Cardiac fibroblast (primary cell): ENCODE data around the gene GALR3.
"Not testable (repeated sequence)": the region's sequence is repeated elsewhere in the genome, so short reads cannot be mapped to it uniquely, and the experiment has no call there.

Experiments used
- DNase-seq, 2 donors: peaks; one replicate each; pipeline versions ENCODE4 v3.0.0 to v3.0.0-alpha.2; 2010; ENCODE audit warnings: low read depth in 2 of 2
- H3K4me3 ChIP-seq, 2 donors: replicated peaks in 1 of 2; 1 replicate in 1 of 2; 2 replicates in 1 of 2; pipeline ENCODE4 v1.5.1; 2011; ENCODE audit warnings: low read depth in 2 of 2, low read length in 2 of 2, mild to moderate bottlenecking in 2 of 2, moderate library complexity in 1 of 2
- CTCF ChIP-seq: IDR thresholded peaks from one replicate; pipeline ENCODE4 v1.5.1; 2011; ENCODE audit warnings: low read depth, mild to moderate bottlenecking, low read length, inconsistent platforms

The GALR3 gene

GRCh38 chr22:37796079-37796478 lies 27.1 kb upstream of the GALR3 start:
- TF ChIP-seq CTCF = no peak
- DNase-seq = no peak
- H3K4me3 ChIP-seq = no peak overlapping the region

GRCh38 chr22:37797259-37797658 lies 25.9 kb upstream of the GALR3 start:
- not testable (repeated sequence) for H3K4me3 ChIP-seq, DNase-seq

GRCh38 chr22:37797874-37798500 lies 25.2 kb upstream of the GALR3 start:
- no peak for TF ChIP-seq CTCF
- no peak overlapping the region for H3K4me3 ChIP-seq
- no peak for DNase-seq

- not testable (repeated sequence) for DNase-seq, H3K4me3 ChIP-seq
Measured at GRCh38 chr22:37799979-37800378, 23.2 kb upstream of the GALR3 start.

- DNase-seq = no peak
- H3K4me3 ChIP-seq = peak overlapping the region; percentile 55 to 56
- no peak for TF ChIP-seq CTCF
Measured at GRCh38 chr22:37801946-37802309, 21.3 kb upstream of the GALR3 start.

- peak; percentile 40 to 65 for DNase-seq
- peak overlapping the region; percentile 55 to 56 for H3K4me3 ChIP-seq
- no peak for TF ChIP-seq CTCF
Measured at GRCh38 chr22:37802310-37803194, 20.6 kb upstream of the GALR3 start.

- no peak for DNase-seq
- no peak overlapping the region for H3K4me3 ChIP-seq
- TF ChIP-seq CTCF = no peak
Measured at GRCh38 chr22:37803195-37803638, 20.0 kb upstream of the GALR3 start.
